T-cell (primary cell): Measurements from ENCODE around the gene BBS2. TPM values are rescaled to one million over a fixed set of nuclear protein-coding genes. Genes with fewer than 3 reads are reported as not detected.

Experiments
- ATAC-seq, 4 experiments: fragments of 200-7000 bp in 3 of 4; fragments of 150-1000 bp in 1 of 4; cut with Tn5 transposase; replicated peaks in 1 of 4; 1 replicate in 3 of 4; 2 replicates in 1 of 4; pipeline ENCODE4 v1.10.0; 2021; ENCODE audit warnings: moderate library complexity in 3 of 4, mild to moderate bottlenecking in 2 of 4, moderate number of reproducible peaks in 1 of 4
- CTCF ChIA-PET, 2 donors: fragments of 300-600 bp; sonication (Branson Sonifier 250); formaldehyde crosslinking; loops; one replicate each; lab custom pipeline; 2022; ENCODE audit warnings: antibody characterized with exemption in 2 of 2; lab: Charles Lee
- POLR2A ChIA-PET, 2 donors: fragments of 300-600 bp; sonication (Branson Sonifier 250); formaldehyde crosslinking; loops; one replicate each; lab custom pipeline; 2022; ENCODE audit warnings: antibody characterized with exemption in 2 of 2; lab: Charles Lee
- DNase-seq, 35 experiments: peaks; one replicate each; pipeline versions ENCODE4 v3.0.0 to v3.0.0-alpha.2; 2013 to 2023
- H3K27ac ChIP-seq: one replicate; pipeline ENCODE4 v1.5.1; 2013; ENCODE audit warnings: low read length
- H3K27me3 ChIP-seq, 2 experiments: replicated peaks in 1 of 2; 1 replicate in 1 of 2; 2 replicates in 1 of 2; pipeline versions ENCODE4 v1.6.1 to v1.7.0; 2013; ENCODE audit warnings: low read length in 1 of 2, mixed read lengths in 1 of 2; ENCODE audit not compliant: control insufficient read depth in 2 of 2, insufficient read depth in 2 of 2; ENCODE audit errors: extremely low read depth in 1 of 2
- H3K36me3 ChIP-seq, 2 donors: 1 replicate in 1 of 2; 2 replicates in 1 of 2; pipeline versions ENCODE4 v1.6.1 to v1.7.0; 2013; ENCODE audit warnings: low read length in 1 of 2; ENCODE audit not compliant: control insufficient read depth in 2 of 2, insufficient read depth in 1 of 2; ENCODE audit errors: extremely low read depth in 1 of 2
- H3K4me1 ChIP-seq, 2 experiments: 1 replicate in 1 of 2; 2 replicates in 1 of 2; pipeline versions ENCODE4 v1.6.1 to v1.7.0; 2013; ENCODE audit warnings: low read length in 2 of 2, mixed read lengths in 1 of 2; ENCODE audit not compliant: insufficient read depth in 2 of 2, control insufficient read depth in 1 of 2; ENCODE audit errors: extremely low read depth in 1 of 2
- H3K4me3 ChIP-seq, 2 donors: 1 replicate in 1 of 2; 2 replicates in 1 of 2; pipeline versions ENCODE4 v1.5.1 to v1.7.0; 2013; ENCODE audit warnings: mild to moderate bottlenecking in 2 of 2, low read length in 1 of 2, moderate library complexity in 1 of 2; ENCODE audit not compliant: control insufficient read depth in 1 of 2; ENCODE audit errors: extremely low read depth in 1 of 2
- H3K9me3 ChIP-seq: 2 replicates; pipeline ENCODE4 v1.7.0; 2013
- H3K27ac Mint-ChIP-seq, 2 donors: one replicate each; pipeline ENCODE4 v1.8.0; 2020 to 2021; ENCODE audit warnings: mild to moderate bottlenecking in 2 of 2, mixed read lengths in 2 of 2
- H3K27me3 Mint-ChIP-seq, 2 donors: one replicate each; pipeline ENCODE4 v1.8.0; 2021 to 2022; ENCODE audit warnings: mixed read lengths in 2 of 2
- H3K36me3 Mint-ChIP-seq: one replicate; pipeline ENCODE4 v1.8.0; 2021; ENCODE audit warnings: mixed read lengths
- H3K4me1 Mint-ChIP-seq, 3 donors: one replicate each; pipeline ENCODE4 v1.8.0; 2020 to 2022; ENCODE audit warnings: mixed read lengths in 3 of 3, mild to moderate bottlenecking in 1 of 3
- H3K4me3 Mint-ChIP-seq, 3 donors: one replicate each; pipeline ENCODE4 v1.8.0; 2020 to 2022; ENCODE audit warnings: mild to moderate bottlenecking in 3 of 3, mixed read lengths in 3 of 3, moderate library complexity in 3 of 3
- H3K9me3 Mint-ChIP-seq, 3 donors: one replicate each; pipeline ENCODE4 v1.8.0; 2020 to 2022; ENCODE audit warnings: mixed read lengths in 3 of 3
- WGBS: methylation state at CpG from one replicate; pipeline ENCODE4 v1.1.5; 2013; ENCODE audit warnings: missing lambda C conversion rate; ENCODE audit not compliant: insufficient coverage; 5-methylcytosine and 5-hydroxymethylcytosine counted together
- total RNA-seq, 35 experiments: library from RNA in 6 of 35; stranded (reverse) in 6 of 35; fragments of 120-200 nt in 1 of 35; gene quantifications; one replicate each; pipeline versions ENCODE4 v1.2.1 to v1.2.4 and lab custom pipeline; 2013 to 2026

BBS2 gene
- total RNA-seq, 5 donors from 2014 or later (not counting 1 experiment from before 2014, with no cell fraction given): 63.1 to 84.6 (median 76.6) TPM

DNA sequence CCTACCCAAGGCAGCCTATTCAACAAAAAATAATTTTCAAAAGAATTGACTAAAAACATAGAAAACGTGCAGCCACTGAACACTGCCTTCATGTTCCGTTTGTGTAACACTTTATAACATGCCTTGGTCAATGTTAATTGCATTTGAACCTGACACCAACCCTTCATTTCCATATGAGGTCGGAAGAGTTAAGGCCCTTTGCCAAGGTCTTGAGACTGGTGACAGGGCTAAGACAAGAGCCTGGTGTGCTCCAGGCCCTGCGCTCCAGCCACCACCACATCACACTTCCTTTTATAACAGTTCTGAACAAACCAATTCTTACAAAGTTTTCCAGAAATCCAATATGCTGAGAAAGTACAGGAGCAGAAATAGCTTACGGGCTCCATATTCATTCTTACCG, 4.2 kb downstream of the BBS2 start:
- H3K27me3 Mint-ChIP-seq: no peaks in the 10 kb centered on the region
- WGBS: 84% methylated on average over 6 of the region's 6 CpGs
- no peaks in the 10 kb centered on the region for H3K9me3 ChIP-seq
- CTCF ChIA-PET: interaction anchor here (1.4 to 1.6 kb wide), 2 partner anchors 61 to 186 kb away, joined by 5 to 6 read pairs; no protein-coding TSS in a partner anchor
- H3K27ac ChIP-seq: no peak overlapping the region
- H3K4me1 ChIP-seq: peaks cover 5 to 25% of the 10 kb centered on the region in 2 experiments
- no peak for DNase-seq
- POLR2A ChIA-PET: no interaction called here
- H3K4me3 Mint-ChIP-seq: peak overlapping the region in 1 of 3 donors; percentile 12
- H3K4me3 ChIP-seq: no peak overlapping the region
- H3K4me1 Mint-ChIP-seq: peaks cover 60 to 73% (median 69%) of the 10 kb centered on the region in 3 donors
- H3K27ac Mint-ChIP-seq: peak overlapping the region in 1 of 2 donors; percentile 48
- ATAC-seq: no peak
- H3K27me3 ChIP-seq: no peaks in the 10 kb centered on the region
- H3K36me3 ChIP-seq: peaks cover 4 to 17% of the 10 kb centered on the region in 2 donors
- H3K36me3 Mint-ChIP-seq: peaks cover 28% of the 10 kb centered on the region
- no peaks in the 10 kb centered on the region for H3K9me3 Mint-ChIP-seq

DNA sequence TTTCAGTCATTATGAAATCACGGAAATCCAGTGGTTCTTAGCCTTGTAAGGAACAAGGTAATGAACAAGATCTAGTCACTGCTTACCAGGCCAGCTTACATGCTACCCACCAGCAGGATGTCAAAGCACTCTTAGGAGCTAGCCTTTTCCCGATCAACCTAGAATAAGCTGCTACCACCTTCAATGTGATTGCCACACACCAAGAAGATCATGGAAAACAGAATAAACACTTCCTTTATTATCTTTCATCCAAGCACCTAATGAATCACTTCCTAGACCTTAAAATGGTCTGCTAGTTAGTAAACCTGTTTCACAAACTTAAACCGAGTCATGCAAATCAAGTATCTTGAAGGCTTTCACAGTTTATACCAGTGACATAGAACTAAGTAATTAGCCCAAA, 5.0 kb downstream of the BBS2 start:
- H3K27me3 ChIP-seq: no peaks in the 10 kb centered on the region
- H3K4me1 Mint-ChIP-seq: peaks cover 54 to 66% (median 62%) of the 10 kb centered on the region in 3 donors
- ATAC-seq (no peak), DNase-seq (no peak)
- H3K36me3 ChIP-seq: peaks cover 5 to 25% of the 10 kb centered on the region in 2 donors
- H3K9me3 ChIP-seq: no peaks in the 10 kb centered on the region
- 81% methylated on average over 2 of the region's 3 CpGs for WGBS
- H3K27me3 Mint-ChIP-seq: no peaks in the 10 kb centered on the region
- no peaks in the 10 kb centered on the region for H3K9me3 Mint-ChIP-seq
- no peak overlapping the region for H3K4me3 ChIP-seq
- peaks cover 0 to 18% of the 10 kb centered on the region in 2 experiments for H3K4me1 ChIP-seq
- POLR2A ChIA-PET: no interaction called here
- peak overlapping the region in 1 of 2 donors; percentile 53 for H3K27ac Mint-ChIP-seq
- H3K27ac ChIP-seq: no peak overlapping the region
- CTCF ChIA-PET: interaction anchor here (0.9 to 3.0 kb wide), 4 partner anchors 10 to 279 kb away, joined by 3 to 38 read pairs (median 3); partner anchors contain the start of genes NUDT21 (in 1 of the 2) and OGFOD1 (in 1 of the 2)
- no peak overlapping the region for H3K4me3 Mint-ChIP-seq
- H3K36me3 Mint-ChIP-seq: peaks cover 32% of the 10 kb centered on the region

DNA sequence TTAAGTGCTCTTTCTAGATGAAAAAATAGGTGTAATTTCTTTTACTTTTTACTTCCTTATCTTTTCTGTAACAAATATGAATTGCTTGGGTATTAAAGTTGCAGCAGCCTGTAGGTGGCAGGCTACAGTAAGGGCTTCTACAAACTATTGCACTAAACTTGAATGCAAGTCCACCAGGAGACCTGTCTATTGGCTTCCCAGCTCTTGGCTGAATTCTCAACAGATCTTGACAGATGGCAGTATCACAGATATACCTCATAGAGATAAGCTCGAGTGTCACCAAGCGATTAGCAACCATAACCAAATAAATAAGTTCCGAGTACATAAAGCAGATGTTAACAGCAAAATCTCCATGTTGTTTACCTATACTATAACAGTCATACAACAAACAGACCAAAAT, 5.9 kb downstream of the BBS2 start:
- no peak overlapping the region for H3K27ac ChIP-seq
- DNase-seq (peak in 33 of 35 experiments; percentile 8 to 71 (median 46)), ATAC-seq (peak; percentile 74 to 91 (median 86))
- no peak overlapping the region for H3K4me3 ChIP-seq
- peaks cover 5 to 32% of the 10 kb centered on the region in 2 donors for H3K36me3 ChIP-seq
- no peaks in the 10 kb centered on the region for H3K27me3 ChIP-seq
- H3K9me3 ChIP-seq: no peaks in the 10 kb centered on the region
- WGBS: 82% methylated on average over 3 of the region's 3 CpGs
- no peaks in the 10 kb centered on the region for H3K9me3 Mint-ChIP-seq
- peak overlapping the region in 1 of 2 donors; percentile 12 for H3K27ac Mint-ChIP-seq
- H3K4me1 Mint-ChIP-seq: peaks cover 53 to 63% (median 60%) of the 10 kb centered on the region in 3 donors
- H3K4me1 ChIP-seq: peaks cover 0 to 12% of the 10 kb centered on the region in 2 experiments
- CTCF ChIA-PET: interaction anchor here (0.6 to 3.0 kb wide), 9 partner anchors 9 to 279 kb away, joined by 3 to 38 read pairs (median 4); partner anchors contain the start of genes NUDT21 (in 1 of the 2) and OGFOD1 (in 1 of the 2)
- H3K36me3 Mint-ChIP-seq: peaks cover 35% of the 10 kb centered on the region
- POLR2A ChIA-PET: no interaction called here
- H3K27me3 Mint-ChIP-seq: no peaks in the 10 kb centered on the region
- no peak overlapping the region for H3K4me3 Mint-ChIP-seq

DNA sequence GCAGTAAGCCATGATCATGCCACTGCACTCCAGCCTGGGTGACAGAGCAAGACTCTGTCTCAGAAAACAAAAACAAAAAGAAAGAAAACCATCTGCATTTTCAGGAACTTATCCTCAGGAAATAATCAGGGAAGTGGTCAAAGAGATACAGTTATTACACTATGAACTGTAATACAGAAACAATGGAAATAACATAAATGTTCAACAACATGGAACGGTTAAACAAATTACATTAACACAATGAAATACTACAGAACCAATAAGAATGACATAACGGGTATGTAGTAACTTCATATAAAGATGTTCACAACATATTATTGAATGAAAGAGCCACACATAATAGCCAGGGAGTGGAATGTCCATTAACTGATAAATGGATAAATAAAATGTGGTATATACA, 6.7 kb downstream of the BBS2 start:
- WGBS: no CpG with 5 or more reads among the region's 2 CpGs
- no peaks in the 10 kb centered on the region for H3K27me3 ChIP-seq
- no peak overlapping the region for H3K4me3 ChIP-seq
- H3K4me1 ChIP-seq: peaks cover 0 to 6% of the 10 kb centered on the region in 2 experiments
- H3K27ac ChIP-seq: no peak overlapping the region
- Mint-ChIP-seq H3K4me1 (peaks cover 47 to 55% (median 51%) of the 10 kb centered on the region in 3 donors), H3K27ac (no peak overlapping the region), H3K9me3 (no peaks in the 10 kb centered on the region), H3K27me3 (no peaks in the 10 kb centered on the region), H3K4me3 (no peak overlapping the region), H3K36me3 (peaks cover 38% of the 10 kb centered on the region)
- DNase-seq: no peak
- H3K36me3 ChIP-seq: peaks cover 5 to 41% of the 10 kb centered on the region in 2 donors
- CTCF ChIA-PET: interaction anchor here (0.5 to 3.0 kb wide), 6 partner anchors 16 to 1659 kb away, joined by 3 to 38 read pairs (median 5); no protein-coding TSS in a partner anchor
- no peak for ATAC-seq
- H3K9me3 ChIP-seq: no peaks in the 10 kb centered on the region
- POLR2A ChIA-PET: no interaction called here

DNA sequence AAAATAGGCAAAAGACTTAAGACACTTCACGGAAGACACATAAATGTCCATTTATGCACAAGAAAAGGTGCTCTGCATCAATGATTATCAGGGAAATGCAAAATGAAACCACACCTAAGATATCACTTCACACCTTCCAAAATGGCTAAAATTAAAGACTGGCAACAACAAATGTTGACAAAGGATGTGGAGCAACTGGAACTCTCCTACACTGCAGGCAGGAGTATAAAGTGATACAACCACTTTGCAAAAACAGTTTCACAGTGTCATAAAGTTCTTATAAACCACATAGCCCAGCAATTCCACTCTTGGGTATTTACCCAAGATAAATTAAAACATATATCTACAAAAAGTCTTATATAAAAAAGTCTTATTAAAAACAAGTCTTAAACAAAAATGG, 7.8 kb downstream of the BBS2 start:
- Mint-ChIP-seq H3K27me3 (no peaks in the 10 kb centered on the region), H3K9me3 (no peaks in the 10 kb centered on the region), H3K4me3 (no peak overlapping the region), H3K4me1 (peaks cover 39 to 44% (median 41%) of the 10 kb centered on the region in 3 donors), H3K27ac (no peak overlapping the region), H3K36me3 (peaks cover 45% of the 10 kb centered on the region)
- ChIA-PET POLR2A (no interaction called here), CTCF (interaction anchor here in 1 of 2 donors (0.8 kb wide), 1 partner anchor 50 kb away, joined by 5 read pairs; no protein-coding TSS in a partner anchor)
- WGBS: 100% methylated on average over 1 of the region's 1 CpG
- Histone ChIP-seq H3K36me3 (peaks cover 5 to 48% of the 10 kb centered on the region in 2 donors), H3K27ac (no peak overlapping the region), H3K4me3 (no peak overlapping the region), H3K27me3 (no peaks in the 10 kb centered on the region), H3K9me3 (no peaks in the 10 kb centered on the region), H3K4me1 (peaks cover 0 to 2% of the 10 kb centered on the region in 2 experiments)
- ATAC-seq: no peak
- DNase-seq: no peak

DNA sequence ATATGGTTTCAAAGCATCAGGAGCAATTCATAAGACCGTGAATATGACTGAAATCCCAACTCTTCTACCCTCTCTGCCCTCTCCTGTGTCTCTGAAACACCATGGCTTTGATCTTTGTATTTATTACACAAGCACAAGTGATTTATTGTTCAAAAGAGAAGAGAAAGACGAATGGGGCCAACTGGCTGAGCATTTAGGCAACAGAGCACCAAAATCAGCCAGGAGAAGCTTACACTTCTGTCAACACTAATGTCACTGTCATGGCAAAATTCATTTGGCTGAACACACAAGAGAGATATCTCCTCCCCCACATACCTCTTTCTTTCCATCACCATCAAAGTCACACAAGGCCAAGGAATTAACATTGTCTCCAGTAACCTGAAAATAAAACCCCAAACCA, 9.3 kb downstream of the BBS2 start:
- ChIA-PET CTCF (no interaction called here), POLR2A (interaction anchor here in 1 of 2 donors (0.7 kb wide), 1 partner anchor 583 kb away, joined by 4 read pairs; no protein-coding TSS in a partner anchor)
- Histone ChIP-seq H3K36me3 (peaks cover 5 to 57% of the 10 kb centered on the region in 2 donors), H3K4me3 (no peak overlapping the region), H3K4me1 (no peaks in the 10 kb centered on the region), H3K27ac (no peak overlapping the region), H3K27me3 (no peaks in the 10 kb centered on the region), H3K9me3 (no peaks in the 10 kb centered on the region)
- no peak overlapping the region for H3K27ac Mint-ChIP-seq
- ATAC-seq: no peak
- no peaks in the 10 kb centered on the region for H3K9me3 Mint-ChIP-seq
- DNase-seq: no peak
- H3K4me1 Mint-ChIP-seq: peaks cover 27 to 32% (median 29%) of the 10 kb centered on the region in 3 donors
- H3K27me3 Mint-ChIP-seq: no peaks in the 10 kb centered on the region
- WGBS: no CpG with 5 or more reads among the region's 2 CpGs
- no peak overlapping the region for H3K4me3 Mint-ChIP-seq
- H3K36me3 Mint-ChIP-seq: peaks cover 55% of the 10 kb centered on the region
